HK-2 (cell line): ENCODE measurements around the gene SLAMF8.

Source experiments
- DNase-seq: peaks from one replicate; pipeline ENCODE4 v3.0.0-alpha.2; 2018; ENCODE audit not compliant: unreplicated experiment

The SLAMF8 gene

DNA sequence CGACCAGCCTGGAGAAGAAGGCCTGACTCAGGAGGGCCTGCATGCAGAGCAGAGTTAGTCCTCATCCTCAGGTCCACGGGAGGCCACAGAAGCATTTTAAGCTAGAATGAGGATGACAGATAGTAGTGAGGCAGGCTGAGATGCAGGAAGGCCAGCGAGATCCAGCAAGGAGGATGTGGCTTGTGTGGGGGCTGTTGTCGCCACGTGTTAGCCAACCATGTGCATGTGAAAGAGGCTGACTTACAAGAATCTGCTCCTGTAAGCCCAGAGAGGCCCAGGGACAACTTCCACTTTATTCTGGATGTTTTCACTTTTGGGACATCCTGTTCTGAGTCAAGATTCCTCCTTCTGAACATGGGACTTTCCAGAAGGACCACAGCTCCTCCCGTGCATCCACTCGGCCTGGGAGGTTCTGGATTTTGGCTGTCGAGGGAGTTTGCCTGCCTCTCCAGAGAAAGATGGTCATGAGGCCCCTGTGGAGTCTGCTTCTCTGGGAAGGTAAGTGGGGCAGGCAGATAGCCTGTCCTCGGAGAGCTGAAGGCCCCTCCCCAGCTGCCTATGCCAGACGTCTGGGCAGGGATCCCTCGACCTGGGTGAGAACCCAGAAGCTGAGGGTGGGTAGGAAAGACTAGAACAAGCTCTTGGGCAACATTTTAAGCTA, at the start of gene SLAMF8:
TSS of gene SLAMF8 (plus strand) at position 433 of the 661 bp plus-strand sequence. CDS start at position 459, 26 bp downstream.
- no peak for DNase-seq

DNA sequence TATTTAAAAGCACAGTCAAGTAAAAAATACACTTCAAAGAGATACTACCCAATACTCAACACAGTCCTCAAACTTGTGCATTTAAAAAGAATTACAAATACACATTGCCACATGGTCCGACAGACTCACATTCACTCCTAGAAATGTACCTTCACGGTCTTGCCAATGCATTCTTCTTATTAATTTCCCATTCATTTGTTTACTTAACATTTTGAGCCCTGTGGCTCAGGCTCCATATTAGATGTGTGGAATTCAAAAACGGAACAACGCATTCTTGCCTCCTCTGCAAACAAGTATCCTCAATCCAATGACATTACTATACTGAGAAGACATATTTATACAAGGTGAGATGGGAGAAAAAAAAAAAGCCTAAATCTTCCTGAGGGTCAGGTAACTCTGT, 48.4 kb upstream of the SLAMF8 start:
- DNase-seq = no peak

- DNase-seq = no peak
These were observed 47.2 kb upstream of the SLAMF8 start for GRCh38 chr1:159779403-159779851.

DNA sequence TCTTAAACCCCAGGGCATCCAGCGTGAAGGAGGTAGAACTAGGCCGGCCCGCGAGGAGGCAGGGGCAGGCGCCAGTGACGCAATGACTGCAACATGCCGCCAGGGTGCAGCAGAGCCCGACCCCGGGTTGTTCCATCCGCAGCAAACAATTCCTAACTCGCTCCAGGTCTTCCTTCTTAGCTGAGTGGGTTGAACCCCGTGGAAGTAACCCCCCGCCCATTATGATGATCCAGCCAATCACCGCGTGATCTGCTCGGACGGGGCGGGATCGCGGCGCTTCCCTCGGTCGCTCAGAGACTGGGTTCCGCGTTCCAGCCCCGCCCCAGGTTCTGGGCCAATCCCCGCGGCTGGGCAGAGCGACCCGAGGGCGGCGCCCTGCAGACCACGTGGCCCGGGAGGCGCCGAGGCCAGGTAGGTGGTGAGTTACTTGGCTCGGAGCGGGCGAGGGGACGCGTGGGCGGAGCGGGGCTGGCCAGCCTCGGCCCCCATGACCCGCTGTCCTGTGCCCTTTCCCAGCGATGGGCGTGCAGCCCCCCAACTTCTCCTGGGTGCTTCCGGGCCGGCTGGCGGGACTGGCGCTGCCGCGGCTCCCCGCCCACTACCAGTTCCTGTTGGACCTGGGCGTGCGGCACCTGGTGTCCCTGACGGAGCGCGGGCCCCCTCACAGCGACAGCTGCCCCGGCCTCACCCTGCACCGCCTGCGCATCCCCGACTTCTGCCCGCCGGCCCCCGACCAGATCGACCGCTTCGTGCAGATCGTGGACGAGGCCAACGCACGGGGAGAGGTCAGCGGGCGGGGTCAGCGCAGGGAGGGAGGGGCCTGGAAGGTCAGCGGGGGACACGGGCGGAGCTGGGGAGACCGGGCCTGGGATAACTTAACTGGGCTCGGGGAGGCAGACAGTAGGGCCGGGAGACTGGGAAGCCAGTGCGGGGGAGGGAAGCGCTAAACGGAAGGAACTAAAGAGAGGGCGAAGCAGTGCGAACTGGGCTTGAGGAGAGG, 45.8 kb upstream of the SLAMF8 start, which contains the start of gene DUSP23:
TSS of gene DUSP23 (plus strand) at position 380 of the 1,000 bp plus-strand sequence. CDS start at position 519, 139 bp downstream.
- DNase-seq = peak; percentile 99

DNA sequence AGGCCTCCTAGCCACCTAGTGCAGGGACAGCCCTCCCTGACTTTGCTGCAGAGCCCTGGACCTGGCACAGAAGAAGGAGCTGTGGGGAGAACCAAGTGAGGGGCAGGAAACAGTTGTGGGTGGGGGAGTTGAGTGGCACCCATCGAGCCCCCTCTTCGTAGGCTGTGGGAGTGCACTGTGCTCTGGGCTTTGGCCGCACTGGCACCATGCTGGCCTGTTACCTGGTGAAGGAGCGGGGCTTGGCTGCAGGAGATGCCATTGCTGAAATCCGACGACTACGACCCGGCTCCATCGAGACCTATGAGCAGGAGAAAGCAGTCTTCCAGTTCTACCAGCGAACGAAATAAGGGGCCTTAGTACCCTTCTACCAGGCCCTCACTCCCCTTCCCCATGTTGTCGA, 44.7 kb upstream of the SLAMF8 start:
- no peak for DNase-seq

DNA sequence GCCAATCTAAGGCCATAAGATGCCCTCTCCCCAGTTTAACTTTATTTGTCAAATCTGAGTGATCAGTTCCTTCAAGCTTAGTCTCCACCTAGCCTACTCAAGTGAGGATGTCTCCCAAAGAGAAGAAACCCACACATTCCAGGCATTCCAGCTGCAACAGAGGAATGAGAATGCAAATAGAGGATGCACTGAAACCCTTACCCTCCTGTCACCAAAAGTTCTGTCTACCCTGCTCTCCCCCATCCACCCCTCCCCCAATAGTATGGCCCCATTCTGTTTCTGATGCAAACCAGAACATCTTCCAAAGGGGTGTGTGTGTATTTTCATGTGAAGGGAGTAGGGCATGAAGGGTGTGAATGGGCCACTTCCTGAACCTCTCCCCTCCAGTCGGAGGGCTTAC, 42.9 kb upstream of the SLAMF8 start:
- no peak for DNase-seq

- no peak for DNase-seq
These were observed 40.2 kb upstream of the SLAMF8 start for GRCh38 chr1:159786465-159786864.

DNA sequence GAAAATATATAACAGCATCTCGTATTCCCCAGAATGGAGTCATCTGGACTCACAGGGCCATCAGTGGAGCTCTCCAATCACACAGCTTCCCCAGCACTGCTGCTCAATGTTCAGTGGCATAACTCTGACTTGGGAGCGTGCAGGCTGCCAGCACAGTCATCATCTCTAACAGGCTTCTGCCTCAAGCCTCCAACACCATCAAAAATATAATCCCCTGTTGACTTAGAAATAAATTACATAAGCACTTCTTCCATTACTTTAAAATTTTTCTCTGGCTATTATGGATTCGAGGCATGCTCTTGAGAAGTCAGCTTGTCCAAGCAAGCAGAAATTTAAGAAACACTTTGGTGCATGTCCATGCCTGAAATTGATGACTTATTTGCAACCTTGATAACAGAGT, 39.7 kb upstream of the SLAMF8 start:
- DNase-seq = no peak

GRCh38 chr1:159790237-159790917, 36.3 kb upstream of the SLAMF8 start:
- no peak for DNase-seq

DNA sequence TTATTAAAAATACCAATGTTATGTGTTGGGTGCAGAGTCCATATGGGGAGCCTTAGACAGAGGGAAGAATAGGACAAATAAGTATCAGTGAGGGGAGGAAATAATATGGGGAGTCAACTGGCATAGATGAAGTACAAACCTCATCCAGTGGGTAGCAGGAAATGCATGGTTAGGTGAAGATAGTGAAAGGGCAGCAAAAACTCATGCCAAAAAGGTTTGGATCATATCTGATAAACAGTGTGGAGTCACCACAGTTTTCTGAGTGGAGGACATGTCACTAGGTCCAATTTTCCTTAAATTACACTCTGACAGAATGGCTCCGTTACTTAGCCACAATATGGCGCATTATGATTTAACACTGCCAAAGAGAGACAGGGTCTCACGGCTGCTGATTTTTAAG, 35.6 kb upstream of the SLAMF8 start:
- DNase-seq = no peak

DNA sequence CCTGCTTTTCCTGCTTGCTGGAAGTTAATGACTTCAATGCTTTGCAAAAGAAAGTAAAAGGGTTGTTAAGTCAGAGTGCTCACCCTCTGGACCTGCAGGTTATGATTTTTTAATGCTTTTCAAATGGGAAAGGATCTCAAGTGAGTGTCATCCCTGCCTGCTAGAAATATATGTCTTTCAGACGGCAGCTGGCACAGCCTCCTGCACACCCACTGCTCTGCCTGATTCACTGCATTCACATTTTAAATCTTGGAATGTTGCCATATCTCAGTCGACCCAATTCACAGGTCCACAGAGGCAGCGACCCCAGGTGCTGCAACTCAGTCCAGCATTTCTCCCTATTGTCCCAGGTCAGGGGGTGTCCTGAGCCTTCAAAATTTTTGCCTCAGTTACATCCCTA, 35.2 kb upstream of the SLAMF8 start:
- no peak for DNase-seq

DNA sequence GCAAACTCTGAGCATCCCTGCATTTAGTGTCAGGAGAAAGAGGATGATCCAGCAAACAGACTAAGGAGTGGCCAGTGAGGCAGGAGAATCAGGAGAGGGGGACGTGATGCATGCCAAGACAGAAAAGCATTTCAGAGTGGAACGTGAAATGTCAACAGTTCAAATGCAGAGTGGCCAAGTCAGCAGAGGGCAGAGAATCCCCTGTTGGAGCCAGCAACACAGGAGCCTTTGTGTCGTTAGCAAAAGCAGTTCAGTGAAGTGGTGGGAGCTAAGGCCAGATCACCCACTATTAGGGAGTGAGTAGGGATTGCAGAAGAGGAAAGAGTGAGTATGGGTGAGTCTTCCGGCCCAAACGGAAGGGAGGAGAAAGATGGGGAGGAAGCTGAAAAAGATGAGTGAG, 31.1 kb upstream of the SLAMF8 start:
- no peak for DNase-seq

GRCh38 chr1:159798893-159799292, 27.8 kb upstream of the SLAMF8 start:
- DNase-seq = peak; percentile 49

- no peak for DNase-seq
These were observed 27.2 kb upstream of the SLAMF8 start for GRCh38 chr1:159799446-159799985.

- no peak for DNase-seq
These were observed 26.3 kb upstream of the SLAMF8 start for GRCh38 chr1:159800177-159800930.

DNA sequence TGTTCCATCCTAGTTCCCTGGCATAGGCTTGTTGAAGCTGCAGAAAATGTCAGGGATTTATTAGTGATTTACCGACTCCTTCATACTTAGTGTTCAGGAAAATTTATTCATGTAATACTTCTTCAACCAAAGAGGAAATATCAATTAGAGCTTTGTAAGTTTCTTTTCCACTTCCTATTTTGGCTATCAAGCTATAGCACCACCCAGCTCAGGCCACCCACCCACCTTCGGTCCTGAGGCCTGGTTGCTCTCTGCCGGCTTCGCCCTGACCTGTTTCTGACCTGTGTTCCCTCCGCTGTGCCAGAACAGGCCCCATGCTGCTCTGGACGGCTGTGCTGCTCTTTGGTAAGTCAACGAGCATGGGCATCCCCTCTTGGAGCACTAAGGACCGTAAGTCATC, 24.6 kb upstream of the SLAMF8 start, which contains the start of gene FCRL6:
TSS of gene FCRL6 (plus strand) at position 250 of the 400 bp plus-strand sequence. CDS start at position 315, 65 bp downstream.
- DNase-seq = no peak

- no peak for DNase-seq
These were observed 22.6 kb upstream of the SLAMF8 start for GRCh38 chr1:159803956-159804689.

- no peak for DNase-seq
These were observed 21.7 kb upstream of the SLAMF8 start for GRCh38 chr1:159804924-159805323.

- no peak for DNase-seq
These were observed 10.7 kb upstream of the SLAMF8 start for GRCh38 chr1:159815926-159816325.
